ENCODE data around the gene ZDHHC1.

Gene ZDHHC1

GRCh38 chr16:67445126-67445426, 28.8 kb upstream of the ZDHHC1 start:
- Histone ChIP-seq H3K23ac (ENCODE audit: low read depth, low read length, poor library complexity) (no peak overlapping the region), H4K91ac (ENCODE audit: low read depth, low read length, poor library complexity) (no peak overlapping the region), H3K36me3 (replicated peaks in 1 of 2; ENCODE audit: control insufficient read depth in 2 of 2, insufficient read depth in 2 of 2, low read length in 2 of 2) (peaks cover 0 to 25% of the 10 kb centered on the region in 2 donors), H3K27me3 (ENCODE audit: control insufficient read depth in 3 of 3, insufficient read depth in 3 of 3, low read depth in 1 of 3, low read length in 3 of 3) (no peaks in the 10 kb centered on the region), H3K18ac (ENCODE audit: low read length) (no peak overlapping the region), H3K4me1 (ENCODE audit: control insufficient read depth in 2 of 2, insufficient read depth in 1 of 2, low read depth in 1 of 2, low read length in 2 of 2) (peaks cover 0 to 13% of the 10 kb centered on the region in 2 donors), H3K27ac (replicated peaks; ENCODE audit: low read length) (no peak overlapping the region), H3K4me2 (ENCODE audit: insufficient read depth, low read length, poor library complexity, severe bottlenecking) (no peak overlapping the region), H2BK15ac (ENCODE audit: low read length) (no peak overlapping the region), H4K8ac (ENCODE audit: low read depth, low read length) (no peak overlapping the region), H2BK5ac (ENCODE audit: low read length) (no peak overlapping the region), H3K9me3 (replicated peaks in 1 of 2; ENCODE audit: control insufficient read depth in 2 of 2, insufficient read depth in 1 of 2, low read depth in 1 of 2, low read length in 2 of 2) (no peaks in the 10 kb centered on the region), H2AFZ (ENCODE audit: low read length) (no peak overlapping the region), H3K9ac (ENCODE audit: low read depth, low read length, poor library complexity) (no peak overlapping the region), H3K79me1 (ENCODE audit: low read depth, low read length) (peaks cover 4% of the 10 kb centered on the region), H2BK12ac (ENCODE audit: low read length) (no peak overlapping the region), H2AK5ac (ENCODE audit: low read depth, low read length) (no peak overlapping the region), H2BK120ac (ENCODE audit: low read depth, low read length) (no peak overlapping the region), H3K4me3 (ENCODE audit: low read length in 2 of 2) (no peak overlapping the region), H3K4ac (ENCODE audit: low read length) (no peak overlapping the region), H3K14ac (ENCODE audit: low read length) (no peak overlapping the region)
- no CpG with 5 or more reads among the region's 7 CpGs for WGBS, 2 donors (ENCODE audit: extremely low coverage in 2 of 2, insufficient read length in 2 of 2, insufficient replicate concordance in 1 of 2)
- DNase-seq (ENCODE audit: low spot score), result no peak

GRCh38 chr16:67444259-67445125, 28.2 kb upstream of the ZDHHC1 start:
- H3K4me1 ChIP-seq (ENCODE audit: control insufficient read depth in 2 of 2, insufficient read depth in 1 of 2, low read depth in 1 of 2, low read length in 2 of 2), result peaks cover 0 to 13% of the 10 kb centered on the region in 2 donors
- no peak overlapping the region for H4K8ac ChIP-seq (ENCODE audit: low read depth, low read length)
- DNase-seq (ENCODE audit: low spot score), result no peak
- H3K4me3 ChIP-seq (ENCODE audit: low read length in 2 of 2), result no peak overlapping the region
- H2BK120ac ChIP-seq (ENCODE audit: low read depth, low read length), result no peak overlapping the region
- peak overlapping the region; percentile 11 for H2AK5ac ChIP-seq (ENCODE audit: low read depth, low read length)
- peaks cover 0 to 23% of the 10 kb centered on the region in 2 donors for H3K36me3 ChIP-seq (replicated peaks in 1 of 2; ENCODE audit: control insufficient read depth in 2 of 2, insufficient read depth in 2 of 2, low read length in 2 of 2)
- H3K23ac ChIP-seq (ENCODE audit: low read depth, low read length, poor library complexity), result no peak overlapping the region
- H3K18ac ChIP-seq (ENCODE audit: low read length), result peak overlapping the region; percentile 46
- no CpG with 5 or more reads among the region's 22 CpGs for WGBS, 2 donors (ENCODE audit: extremely low coverage in 2 of 2, insufficient read length in 2 of 2, insufficient replicate concordance in 1 of 2)
- H2AFZ ChIP-seq (ENCODE audit: low read length), result no peak overlapping the region
- H3K4ac ChIP-seq (ENCODE audit: low read length), result no peak overlapping the region
- peak overlapping the region; percentile 55 for H3K9ac ChIP-seq (ENCODE audit: low read depth, low read length, poor library complexity)
- peak overlapping the region; percentile 2 for H4K91ac ChIP-seq (ENCODE audit: low read depth, low read length, poor library complexity)
- H3K9me3 ChIP-seq (replicated peaks in 1 of 2; ENCODE audit: control insufficient read depth in 2 of 2, insufficient read depth in 1 of 2, low read depth in 1 of 2, low read length in 2 of 2), result no peaks in the 10 kb centered on the region
- H3K27ac ChIP-seq (replicated peaks; ENCODE audit: low read length), result no peak overlapping the region
- peaks cover 4% of the 10 kb centered on the region for H3K79me1 ChIP-seq (ENCODE audit: low read depth, low read length)
- H3K27me3 ChIP-seq (ENCODE audit: control insufficient read depth in 3 of 3, insufficient read depth in 3 of 3, low read depth in 1 of 3, low read length in 3 of 3), result no peaks in the 10 kb centered on the region
- no peak overlapping the region for H2BK5ac ChIP-seq (ENCODE audit: low read length)
- no peak overlapping the region for H2BK12ac ChIP-seq (ENCODE audit: low read length)
- no peak overlapping the region for H3K14ac ChIP-seq (ENCODE audit: low read length)
- H2BK15ac ChIP-seq (ENCODE audit: low read length), result no peak overlapping the region
- H3K4me2 ChIP-seq (ENCODE audit: insufficient read depth, low read length, poor library complexity, severe bottlenecking), result no peak overlapping the region

- peaks cover 0 to 13% of the 10 kb centered on the region in 2 donors for H3K4me1 ChIP-seq (ENCODE audit: control insufficient read depth in 2 of 2, insufficient read depth in 1 of 2, low read depth in 1 of 2, low read length in 2 of 2)
- DNase-seq (ENCODE audit: low spot score), result no peak
Observed at GRCh38 chr16:67443265-67443664, 27.0 kb upstream of the ZDHHC1 start.

GRCh38 chr16:67442581-67443255, 26.4 kb upstream of the ZDHHC1 start:
- H3K14ac ChIP-seq (ENCODE audit: low read length), result no peak overlapping the region
- no peak overlapping the region for H3K27ac ChIP-seq (replicated peaks; ENCODE audit: low read length)
- no peak overlapping the region for H3K4me3 ChIP-seq (ENCODE audit: low read length in 2 of 2)
- H3K79me1 ChIP-seq (ENCODE audit: low read depth, low read length), result peaks cover 4% of the 10 kb centered on the region
- no CpG with 5 or more reads among the region's 13 CpGs for WGBS, 2 donors (ENCODE audit: extremely low coverage in 2 of 2, insufficient read length in 2 of 2, insufficient replicate concordance in 1 of 2)
- peaks cover 8 to 34% of the 10 kb centered on the region in 2 donors for H3K36me3 ChIP-seq (replicated peaks in 1 of 2; ENCODE audit: control insufficient read depth in 2 of 2, insufficient read depth in 2 of 2, low read length in 2 of 2)
- peak overlapping the region; percentile 66 for H2BK120ac ChIP-seq (ENCODE audit: low read depth, low read length)
- no peak overlapping the region for H2AFZ ChIP-seq (ENCODE audit: low read length)
- H2BK5ac ChIP-seq (ENCODE audit: low read length), result no peak overlapping the region
- no peak overlapping the region for H3K4me2 ChIP-seq (ENCODE audit: insufficient read depth, low read length, poor library complexity, severe bottlenecking)
- peak overlapping the region; percentile 17 for H3K9ac ChIP-seq (ENCODE audit: low read depth, low read length, poor library complexity)
- no peak overlapping the region for H4K91ac ChIP-seq (ENCODE audit: low read depth, low read length, poor library complexity)
- H3K23ac ChIP-seq (ENCODE audit: low read depth, low read length, poor library complexity), result no peak overlapping the region
- H2BK15ac ChIP-seq (ENCODE audit: low read length), result no peak overlapping the region
- H3K4me1 ChIP-seq (ENCODE audit: control insufficient read depth in 2 of 2, insufficient read depth in 1 of 2, low read depth in 1 of 2, low read length in 2 of 2), result peaks cover 0 to 13% of the 10 kb centered on the region in 2 donors
- no peak overlapping the region for H4K8ac ChIP-seq (ENCODE audit: low read depth, low read length)
- no peak for DNase-seq (ENCODE audit: low spot score)
- peak overlapping the region; percentile 72 for H3K18ac ChIP-seq (ENCODE audit: low read length)
- no peak overlapping the region for H2BK12ac ChIP-seq (ENCODE audit: low read length)
- no peaks in the 10 kb centered on the region for H3K27me3 ChIP-seq (ENCODE audit: control insufficient read depth in 3 of 3, insufficient read depth in 3 of 3, low read depth in 1 of 3, low read length in 3 of 3)
- H3K4ac ChIP-seq (ENCODE audit: low read length), result no peak overlapping the region
- H2AK5ac ChIP-seq (ENCODE audit: low read depth, low read length), result no peak overlapping the region
- no peaks in the 10 kb centered on the region for H3K9me3 ChIP-seq (replicated peaks in 1 of 2; ENCODE audit: control insufficient read depth in 2 of 2, insufficient read depth in 1 of 2, low read depth in 1 of 2, low read length in 2 of 2)

More at GRCh38 chr16:67443265-67443664, 27.0 kb upstream of the ZDHHC1 start:
- peaks cover 8 to 31% of the 10 kb centered on the region in 2 donors for H3K36me3 ChIP-seq (replicated peaks in 1 of 2; ENCODE audit: control insufficient read depth in 2 of 2, insufficient read depth in 2 of 2, low read length in 2 of 2)
- no peak overlapping the region for H3K9ac ChIP-seq (ENCODE audit: low read depth, low read length, poor library complexity)
- no peak overlapping the region for H4K91ac ChIP-seq (ENCODE audit: low read depth, low read length, poor library complexity)
- no peak overlapping the region for H3K23ac ChIP-seq (ENCODE audit: low read depth, low read length, poor library complexity)
- WGBS, 2 donors (ENCODE audit: extremely low coverage in 2 of 2, insufficient read length in 2 of 2, insufficient replicate concordance in 1 of 2), result no CpG with 5 or more reads among the region's 6 CpGs
- H2AFZ ChIP-seq (ENCODE audit: low read length), result no peak overlapping the region
- no peak overlapping the region for H3K4me3 ChIP-seq (ENCODE audit: low read length in 2 of 2)
- H3K27me3 ChIP-seq (ENCODE audit: control insufficient read depth in 3 of 3, insufficient read depth in 3 of 3, low read depth in 1 of 3, low read length in 3 of 3), result no peaks in the 10 kb centered on the region
- no peak overlapping the region for H3K18ac ChIP-seq (ENCODE audit: low read length)
- H2BK12ac ChIP-seq (ENCODE audit: low read length), result no peak overlapping the region
- H2BK120ac ChIP-seq (ENCODE audit: low read depth, low read length), result no peak overlapping the region
- H3K27ac ChIP-seq (replicated peaks; ENCODE audit: low read length), result no peak overlapping the region
- no peak overlapping the region for H2BK15ac ChIP-seq (ENCODE audit: low read length)
- no peak overlapping the region for H2BK5ac ChIP-seq (ENCODE audit: low read length)
- peaks cover 4% of the 10 kb centered on the region for H3K79me1 ChIP-seq (ENCODE audit: low read depth, low read length)
- H3K14ac ChIP-seq (ENCODE audit: low read length), result no peak overlapping the region
- H3K4me2 ChIP-seq (ENCODE audit: insufficient read depth, low read length, poor library complexity, severe bottlenecking), result no peak overlapping the region
- H3K4ac ChIP-seq (ENCODE audit: low read length), result no peak overlapping the region
- no peak overlapping the region for H4K8ac ChIP-seq (ENCODE audit: low read depth, low read length)
- no peaks in the 10 kb centered on the region for H3K9me3 ChIP-seq (replicated peaks in 1 of 2; ENCODE audit: control insufficient read depth in 2 of 2, insufficient read depth in 1 of 2, low read depth in 1 of 2, low read length in 2 of 2)
- H2AK5ac ChIP-seq (ENCODE audit: low read depth, low read length), result no peak overlapping the region

Measured in neuronal stem cell (in vitro differentiated cells).